Neutrophil (primary cell): ENCODE results near the gene HERC6.

Experiments used
- H3K27ac ChIP-seq: fragments of 200-600 bp; sonication (generic); 2 replicates; pipeline ENCODE4 v1.5.1; 2016; ENCODE audit warnings: mild to moderate bottlenecking, moderate library complexity
- H3K27me3 ChIP-seq: fragments of 200-600 bp; sonication (generic); 2 replicates; pipeline ENCODE4 v1.6.0; 2016; ENCODE audit warnings: mild to moderate bottlenecking
- H3K36me3 ChIP-seq: fragments of 200-600 bp; sonication (generic); 2 replicates; pipeline ENCODE4 v1.5.1; 2017
- H3K4me1 ChIP-seq, 2 experiments: fragments of 200-600 bp in 1 of 2; sonication (generic) in 1 of 2; 1 replicate in 1 of 2; 2 replicates in 1 of 2; pipeline versions ENCODE4 v1.5.1 to v1.6.1; 2013 to 2016; ENCODE audit warnings: low read depth in 1 of 2, low read length in 1 of 2, mild to moderate bottlenecking in 1 of 2, moderate library complexity in 1 of 2; ENCODE audit not compliant: control insufficient read depth in 1 of 2, insufficient read depth in 1 of 2
- H3K4me3 ChIP-seq, 2 experiments: fragments of 200-600 bp in 1 of 2; sonication (generic) in 1 of 2; 1 replicate in 1 of 2; 2 replicates in 1 of 2; pipeline ENCODE4 v1.5.1; 2013 to 2016; ENCODE audit warnings: low read depth in 1 of 2, low read length in 1 of 2, mild to moderate bottlenecking in 1 of 2, moderate library complexity in 1 of 2
- H3K9me3 ChIP-seq: fragments of 200-600 bp; sonication (generic); 2 replicates; pipeline ENCODE4 v1.5.1; 2016
- TF ChIP-seq, protein P1 (sequence below): fragments of 200-600 bp; sonication (generic); IDR thresholded peaks from 2 replicates; pipeline ENCODE4 v1.5.1; 2016; ENCODE audit warnings: antibody characterized with exemption

HERC6 gene

DNA sequence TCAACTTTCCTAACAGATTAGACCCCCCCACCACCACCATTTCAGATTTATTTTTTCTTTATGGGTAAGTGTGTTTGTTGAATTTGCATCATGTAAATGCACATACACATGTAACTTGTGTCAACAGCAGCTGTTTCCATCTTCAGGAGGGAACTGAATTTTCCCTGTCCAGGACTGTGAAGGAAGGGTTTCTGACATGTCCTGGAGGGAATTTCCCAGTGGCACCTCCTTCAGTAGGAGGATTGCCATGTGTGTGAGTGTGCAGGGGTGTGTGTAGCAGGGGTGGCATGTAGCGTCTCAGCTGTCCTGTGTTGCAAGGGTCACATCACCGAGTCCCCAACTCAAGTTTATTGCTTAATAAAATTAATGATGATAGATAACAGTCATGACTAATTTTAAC is 19.7 kb downstream of the HERC6 start:
- Histone ChIP-seq H3K36me3 (no peaks in the 10 kb centered on the region), H3K27me3 (no peaks in the 10 kb centered on the region), H3K4me1 (no peaks in the 10 kb centered on the region), H3K4me3 (no peak overlapping the region), H3K27ac (no peak overlapping the region), H3K9me3 (no peaks in the 10 kb centered on the region)
- TF ChIP-seq, protein P1, sequence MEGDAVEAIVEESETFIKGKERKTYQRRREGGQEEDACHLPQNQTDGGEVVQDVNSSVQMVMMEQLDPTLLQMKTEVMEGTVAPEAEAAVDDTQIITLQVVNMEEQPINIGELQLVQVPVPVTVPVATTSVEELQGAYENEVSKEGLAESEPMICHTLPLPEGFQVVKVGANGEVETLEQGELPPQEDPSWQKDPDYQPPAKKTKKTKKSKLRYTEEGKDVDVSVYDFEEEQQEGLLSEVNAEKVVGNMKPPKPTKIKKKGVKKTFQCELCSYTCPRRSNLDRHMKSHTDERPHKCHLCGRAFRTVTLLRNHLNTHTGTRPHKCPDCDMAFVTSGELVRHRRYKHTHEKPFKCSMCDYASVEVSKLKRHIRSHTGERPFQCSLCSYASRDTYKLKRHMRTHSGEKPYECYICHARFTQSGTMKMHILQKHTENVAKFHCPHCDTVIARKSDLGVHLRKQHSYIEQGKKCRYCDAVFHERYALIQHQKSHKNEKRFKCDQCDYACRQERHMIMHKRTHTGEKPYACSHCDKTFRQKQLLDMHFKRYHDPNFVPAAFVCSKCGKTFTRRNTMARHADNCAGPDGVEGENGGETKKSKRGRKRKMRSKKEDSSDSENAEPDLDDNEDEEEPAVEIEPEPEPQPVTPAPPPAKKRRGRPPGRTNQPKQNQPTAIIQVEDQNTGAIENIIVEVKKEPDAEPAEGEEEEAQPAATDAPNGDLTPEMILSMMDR = no peak

DNA sequence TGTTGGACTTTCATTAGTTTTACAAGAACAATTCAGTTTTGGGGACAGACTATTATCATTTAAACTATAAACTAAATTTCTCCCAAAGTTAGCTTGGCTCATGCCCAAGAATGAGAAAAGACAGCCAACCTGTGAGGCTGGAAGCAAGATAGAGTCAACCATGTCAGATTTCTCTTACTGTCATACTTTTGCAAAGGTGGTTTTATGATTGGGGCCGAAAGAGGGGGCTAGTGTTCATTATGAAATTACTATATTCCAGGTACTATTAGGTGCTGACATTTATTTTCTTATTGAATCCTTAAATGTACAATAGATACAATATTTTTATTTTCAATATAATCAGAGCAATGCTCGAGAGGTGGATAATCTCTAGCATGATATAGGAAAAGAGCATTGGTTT is 30.6 kb downstream of the HERC6 start:
- no peaks in the 10 kb centered on the region for H3K36me3 ChIP-seq
- TF ChIP-seq, protein P1 = no peak
- no peak overlapping the region for H3K27ac ChIP-seq
- H3K4me3 ChIP-seq = no peak overlapping the region
- no peaks in the 10 kb centered on the region for H3K27me3 ChIP-seq
- no peaks in the 10 kb centered on the region for H3K9me3 ChIP-seq
- no peaks in the 10 kb centered on the region for H3K4me1 ChIP-seq

DNA sequence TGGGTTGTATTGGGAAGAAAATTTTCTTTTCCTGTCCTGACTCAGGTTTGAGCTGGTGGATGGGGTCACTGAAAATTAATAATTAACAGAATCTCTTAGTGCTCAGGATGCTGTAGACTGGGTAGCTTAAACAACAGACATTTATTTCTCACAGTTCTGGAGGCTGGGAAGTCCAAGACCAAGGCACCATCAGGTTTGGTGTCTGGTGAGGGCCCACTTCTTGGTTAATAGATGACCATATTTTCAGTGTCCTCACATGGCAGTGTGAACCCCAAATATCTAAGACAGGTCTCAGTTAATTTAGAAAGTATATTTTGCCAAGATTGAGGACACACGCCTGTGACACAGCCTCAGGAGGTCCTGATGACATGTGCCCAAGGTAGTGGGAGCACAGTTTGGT is 31.1 kb downstream of the HERC6 start:
- Histone ChIP-seq H3K27me3 (no peaks in the 10 kb centered on the region), H3K27ac (no peak overlapping the region), H3K9me3 (no peaks in the 10 kb centered on the region), H3K4me3 (no peak overlapping the region), H3K36me3 (no peaks in the 10 kb centered on the region), H3K4me1 (no peaks in the 10 kb centered on the region)
- TF ChIP-seq, protein P1 = no peak

DNA sequence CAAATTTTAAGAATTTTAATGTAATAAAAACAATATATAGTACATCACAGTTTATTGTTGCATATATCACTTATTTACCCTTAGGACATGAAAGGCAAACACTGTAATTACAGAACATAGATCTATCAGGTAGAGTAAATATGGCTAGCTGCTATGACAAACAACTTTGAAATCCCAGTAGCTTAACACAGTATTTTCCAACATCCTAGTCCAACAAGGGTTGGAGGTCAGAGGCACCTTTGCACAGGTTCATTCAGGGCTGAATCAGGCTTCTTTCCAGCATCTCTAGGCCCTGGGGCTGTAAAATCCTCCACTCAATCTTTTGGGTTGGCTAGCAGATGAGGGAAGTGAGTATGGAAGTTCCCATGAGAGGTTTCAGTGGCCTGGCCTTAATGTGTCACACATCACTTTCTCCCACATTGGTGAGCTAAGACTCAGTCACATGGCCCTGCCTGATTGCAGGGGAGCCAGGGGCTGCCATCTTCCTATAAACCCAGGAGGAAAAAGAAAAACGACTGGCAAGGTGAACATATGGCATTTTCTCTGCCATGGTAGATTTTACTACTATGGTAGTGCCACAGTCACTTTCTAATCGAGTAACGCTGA is 32.9 kb downstream of the HERC6 start:
- TF ChIP-seq, protein P1 = no peak
- no peaks in the 10 kb centered on the region for H3K36me3 ChIP-seq
- H3K27ac ChIP-seq = no peak overlapping the region

DNA sequence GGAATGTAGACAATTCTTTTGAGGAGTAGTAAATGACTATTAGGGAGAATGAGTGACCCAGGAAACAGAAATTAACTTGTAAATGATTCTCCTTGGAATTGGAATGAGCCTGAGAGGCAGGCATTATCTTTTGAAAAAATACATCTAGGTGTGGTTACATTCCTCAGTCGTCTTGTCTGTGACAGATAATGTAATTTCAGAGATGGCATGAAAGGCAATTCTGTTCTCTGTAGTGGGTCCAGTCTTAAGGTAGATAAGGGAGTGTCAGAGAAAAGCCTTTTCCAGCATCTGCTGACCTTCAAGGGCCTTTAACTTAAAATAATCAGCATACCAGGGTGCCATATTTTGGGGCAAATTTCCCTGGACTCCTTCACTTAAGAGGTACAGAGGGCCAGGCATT is 35.1 kb downstream of the HERC6 start:
- H3K36me3 ChIP-seq = no peaks in the 10 kb centered on the region
- H3K27me3 ChIP-seq = no peaks in the 10 kb centered on the region
- no peak overlapping the region for H3K4me3 ChIP-seq
- H3K9me3 ChIP-seq = no peaks in the 10 kb centered on the region
- H3K4me1 ChIP-seq = no peaks in the 10 kb centered on the region
- H3K27ac ChIP-seq = no peak overlapping the region
- TF ChIP-seq, protein P1 = no peak

More for the DNA sequence above, 32.9 kb downstream of the HERC6 start:
- H3K9me3 ChIP-seq = no peaks in the 10 kb centered on the region
- no peaks in the 10 kb centered on the region for H3K27me3 ChIP-seq
- H3K4me3 ChIP-seq = no peak overlapping the region
- no peaks in the 10 kb centered on the region for H3K4me1 ChIP-seq

DNA sequence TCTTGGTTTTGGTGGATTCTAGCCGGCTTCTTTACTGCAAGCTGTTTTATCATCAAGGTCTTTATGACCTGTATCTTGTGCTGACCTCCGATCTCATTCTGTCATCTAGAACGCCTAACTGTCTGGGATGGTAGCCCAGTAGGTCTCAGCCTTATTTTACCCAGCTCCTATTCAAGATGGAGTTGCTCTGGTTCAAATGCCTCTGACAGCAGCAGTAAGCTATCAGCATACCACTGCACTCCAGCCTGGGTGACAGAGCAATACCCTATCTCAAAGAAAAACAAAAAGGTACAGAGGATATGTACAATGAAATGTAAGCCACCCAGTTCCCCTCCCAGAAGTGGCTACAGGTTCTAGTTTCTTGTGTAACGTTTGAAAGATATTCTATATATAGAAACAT is 36.1 kb downstream of the HERC6 start:
- TF ChIP-seq, protein P1 = no peak
- H3K4me3 ChIP-seq = no peak overlapping the region
- no peaks in the 10 kb centered on the region for H3K27me3 ChIP-seq
- no peaks in the 10 kb centered on the region for H3K4me1 ChIP-seq
- no peaks in the 10 kb centered on the region for H3K36me3 ChIP-seq
- H3K9me3 ChIP-seq = no peaks in the 10 kb centered on the region
- no peak overlapping the region for H3K27ac ChIP-seq
